ENCODE measurements around the gene FAM174C.

The FAM174C gene

GRCh38 chr19:1271528-1272422 is 3.6 kb upstream of the FAM174C start:
- no peak overlapping the region for H2BK12ac ChIP-seq (ENCODE audit: low read length)
- H2BK5ac ChIP-seq (ENCODE audit: low read depth, low read length, poor library complexity), result no peak overlapping the region
- no peak overlapping the region for H3K18ac ChIP-seq (ENCODE audit: low read length)
- no peak overlapping the region for H4K8ac ChIP-seq (ENCODE audit: low read depth, low read length)
- H3K14ac ChIP-seq (ENCODE audit: low read length), result no peak overlapping the region
- H2BK120ac ChIP-seq (ENCODE audit: insufficient read depth, low read length, poor library complexity), result no peak overlapping the region
- H3K36me3 ChIP-seq (ENCODE audit: control insufficient read depth in 1 of 2, insufficient read depth in 2 of 2, low read length in 2 of 2), result peaks cover 42% of the 10 kb centered on the region in 2 experiments
- no peak overlapping the region for H3K27ac ChIP-seq (ENCODE audit: low read depth, low read length)
- peak overlapping the region; percentile 6 for H3K9ac ChIP-seq (ENCODE audit: low read length)
- no peak overlapping the region for H3K4me3 ChIP-seq (ENCODE audit: low read depth, low read length)
- no peak overlapping the region for H2AK5ac ChIP-seq (ENCODE audit: low read length)
- H3K23ac ChIP-seq (ENCODE audit: low read length), result no peak overlapping the region
- no peaks in the 10 kb centered on the region for H3K27me3 ChIP-seq (ENCODE audit: insufficient read depth, low read length)
- H3K4ac ChIP-seq (ENCODE audit: low read depth, low read length), result no peak overlapping the region
- no peak overlapping the region for H3K4me2 ChIP-seq (ENCODE audit: low read length)
- H3K9me3 ChIP-seq (ENCODE audit: insufficient read depth, low read depth, low read length), result no peaks in the 10 kb centered on the region
- DNase-seq, result no peak
- peaks cover 22% of the 10 kb centered on the region for H3K79me1 ChIP-seq (ENCODE audit: low read length)
- H2AFZ ChIP-seq (ENCODE audit: insufficient read depth, low read length, poor library complexity), result no peak overlapping the region
- no peak overlapping the region for H4K91ac ChIP-seq (ENCODE audit: low read depth, low read length)
- peak overlapping the region; percentile 8 for H4K12ac ChIP-seq (ENCODE audit: low read depth, low read length)
- peaks cover 23% of the 10 kb centered on the region for H3K79me2 ChIP-seq (ENCODE audit: control insufficient read depth, insufficient read depth, low read length, poor library complexity)
- no CpG with 5 or more reads among the region's 37 CpGs for WGBS (ENCODE audit: extremely low coverage, insufficient coverage, insufficient read length)
- H3K4me1 ChIP-seq (ENCODE audit: control insufficient read depth in 1 of 2, insufficient read depth in 2 of 2, low read length in 2 of 2), result peaks cover 31 to 34% of the 10 kb centered on the region in 2 experiments

DNA sequence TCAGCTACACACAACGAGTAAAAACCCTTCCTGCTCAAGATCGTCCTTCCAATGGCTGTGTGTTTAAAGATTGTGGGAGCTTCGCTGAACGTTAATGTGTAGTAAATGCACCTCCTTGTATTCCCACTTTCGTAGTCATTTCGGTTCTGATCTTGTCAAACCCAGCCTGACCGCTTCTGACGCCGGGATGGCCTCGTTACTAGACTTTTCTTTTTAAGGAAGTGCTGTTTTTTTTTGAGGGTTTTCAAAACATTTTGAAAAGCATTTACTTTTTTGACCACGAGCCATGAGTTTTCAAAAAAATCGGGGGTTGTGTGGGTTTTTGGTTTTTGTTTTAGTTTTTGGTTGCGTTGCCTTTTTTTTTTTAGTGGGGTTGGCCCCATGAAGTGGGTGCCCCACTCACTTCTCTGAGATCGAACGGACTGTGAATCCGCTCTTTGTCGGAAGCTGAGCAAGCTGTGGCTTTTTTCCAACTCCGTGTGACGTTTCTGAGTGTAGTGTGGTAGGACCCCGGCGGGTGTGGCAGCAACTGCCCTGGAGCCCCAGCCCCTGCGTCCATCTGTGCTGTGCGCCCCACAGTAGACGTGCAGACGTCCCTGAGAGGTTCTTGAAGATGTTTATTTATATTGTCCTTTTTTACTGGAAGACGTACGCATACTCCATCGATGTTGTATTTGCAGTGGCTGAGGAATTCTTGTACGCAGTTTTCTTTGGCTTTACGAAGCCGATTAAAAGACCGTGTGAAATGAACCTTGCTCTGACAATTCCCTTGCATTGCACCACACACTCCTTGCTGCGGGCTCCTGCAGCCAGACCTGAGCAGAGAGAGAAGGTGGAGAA is 2.7 kb upstream of the FAM174C start:
- Histone ChIP-seq H3K36me3 (ENCODE audit: control insufficient read depth in 1 of 2, insufficient read depth in 2 of 2, low read length in 2 of 2) (peaks cover 42% of the 10 kb centered on the region in 2 experiments), H3K4me2 (ENCODE audit: low read length) (no peak overlapping the region), H3K27me3 (ENCODE audit: insufficient read depth, low read length) (no peaks in the 10 kb centered on the region), H3K23ac (ENCODE audit: low read length) (no peak overlapping the region), H4K12ac (ENCODE audit: low read depth, low read length) (no peak overlapping the region), H2BK12ac (ENCODE audit: low read length) (no peak overlapping the region), H3K14ac (ENCODE audit: low read length) (no peak overlapping the region), H3K18ac (ENCODE audit: low read length) (no peak overlapping the region), H3K4me1 (ENCODE audit: control insufficient read depth in 1 of 2, insufficient read depth in 2 of 2, low read length in 2 of 2) (peaks cover 30 to 31% of the 10 kb centered on the region in 2 experiments), H3K79me2 (ENCODE audit: control insufficient read depth, insufficient read depth, low read length, poor library complexity) (peaks cover 23% of the 10 kb centered on the region), H3K9ac (ENCODE audit: low read length) (peak overlapping the region; percentile 6), H3K79me1 (ENCODE audit: low read length) (peaks cover 22% of the 10 kb centered on the region), H4K8ac (ENCODE audit: low read depth, low read length) (no peak overlapping the region), H2AFZ (ENCODE audit: insufficient read depth, low read length, poor library complexity) (no peak overlapping the region), H4K91ac (ENCODE audit: low read depth, low read length) (no peak overlapping the region), H3K4me3 (ENCODE audit: low read depth, low read length) (no peak overlapping the region), H2AK5ac (ENCODE audit: low read length) (no peak overlapping the region), H2BK5ac (ENCODE audit: low read depth, low read length, poor library complexity) (no peak overlapping the region), H3K4ac (ENCODE audit: low read depth, low read length) (no peak overlapping the region), H3K27ac (ENCODE audit: low read depth, low read length) (no peak overlapping the region), H2BK120ac (ENCODE audit: insufficient read depth, low read length, poor library complexity) (no peak overlapping the region), H3K9me3 (ENCODE audit: insufficient read depth, low read depth, low read length) (no peaks in the 10 kb centered on the region)
- DNase-seq, result no peak
- WGBS (ENCODE audit: extremely low coverage, insufficient coverage, insufficient read length), result no CpG with 5 or more reads among the region's 33 CpGs

DNA sequence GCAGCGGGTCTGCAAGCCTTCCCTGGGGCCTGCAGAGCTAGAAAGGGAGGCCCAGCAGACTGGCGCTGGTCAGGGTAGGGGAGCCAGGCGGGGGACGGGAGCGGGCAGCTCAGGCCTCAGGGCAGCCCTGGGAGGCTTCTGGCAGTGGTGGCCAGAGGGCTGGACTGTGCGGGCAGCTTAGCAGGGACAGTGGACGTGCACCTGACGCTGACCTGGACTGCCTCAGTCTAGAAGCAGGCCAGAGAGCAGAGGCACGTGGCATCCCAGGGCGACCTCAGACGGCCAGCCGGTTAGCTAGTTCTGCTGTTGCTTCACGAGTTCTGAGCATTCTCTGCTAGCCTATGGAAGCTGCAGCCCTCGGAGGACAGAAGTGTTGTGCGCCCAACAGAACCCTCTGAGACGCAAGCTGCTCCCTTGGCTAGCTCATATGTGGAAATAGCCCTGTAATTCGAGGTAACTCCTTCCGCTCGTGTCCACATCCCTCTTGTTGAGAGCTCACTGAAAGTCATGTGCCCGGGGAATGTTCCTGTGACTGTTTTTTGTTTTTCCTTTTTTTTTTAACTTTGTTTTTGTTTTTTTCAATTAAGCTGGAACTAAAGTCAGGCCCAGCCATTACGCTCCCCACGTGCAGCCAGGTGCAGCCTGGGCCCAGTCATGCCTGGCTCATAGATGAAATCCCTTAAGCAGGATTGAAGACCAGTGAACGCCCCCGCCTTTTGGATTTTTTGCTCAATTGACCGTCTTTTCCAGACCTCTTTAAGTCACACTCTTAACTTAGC is 1.9 kb upstream of the FAM174C start:
- Histone ChIP-seq H3K4me2 (ENCODE audit: low read length) (no peak overlapping the region), H2BK120ac (ENCODE audit: insufficient read depth, low read length, poor library complexity) (no peak overlapping the region), H3K27ac (ENCODE audit: low read depth, low read length) (no peak overlapping the region), H3K79me2 (ENCODE audit: control insufficient read depth, insufficient read depth, low read length, poor library complexity) (peaks cover 23% of the 10 kb centered on the region), H4K8ac (ENCODE audit: low read depth, low read length) (no peak overlapping the region), H3K18ac (ENCODE audit: low read length) (no peak overlapping the region), H3K36me3 (ENCODE audit: control insufficient read depth in 1 of 2, insufficient read depth in 2 of 2, low read length in 2 of 2) (peaks cover 42 to 43% of the 10 kb centered on the region in 2 experiments), H3K9ac (ENCODE audit: low read length) (no peak overlapping the region), H2BK12ac (ENCODE audit: low read length) (no peak overlapping the region), H3K4me1 (ENCODE audit: control insufficient read depth in 1 of 2, insufficient read depth in 2 of 2, low read length in 2 of 2) (peaks cover 27 to 31% of the 10 kb centered on the region in 2 experiments), H3K27me3 (ENCODE audit: insufficient read depth, low read length) (no peaks in the 10 kb centered on the region), H2AFZ (ENCODE audit: insufficient read depth, low read length, poor library complexity) (no peak overlapping the region), H2BK5ac (ENCODE audit: low read depth, low read length, poor library complexity) (no peak overlapping the region), H3K79me1 (ENCODE audit: low read length) (peaks cover 22% of the 10 kb centered on the region), H4K91ac (ENCODE audit: low read depth, low read length) (no peak overlapping the region), H2AK5ac (ENCODE audit: low read length) (no peak overlapping the region), H3K9me3 (ENCODE audit: insufficient read depth, low read depth, low read length) (no peaks in the 10 kb centered on the region), H4K12ac (ENCODE audit: low read depth, low read length) (no peak overlapping the region), H3K4ac (ENCODE audit: low read depth, low read length) (no peak overlapping the region), H3K23ac (ENCODE audit: low read length) (no peak overlapping the region), H3K4me3 (ENCODE audit: low read depth, low read length) (no peak overlapping the region), H3K14ac (ENCODE audit: low read length) (no peak overlapping the region)
- WGBS (ENCODE audit: extremely low coverage, insufficient coverage, insufficient read length), result no CpG with 5 or more reads among the region's 25 CpGs
- DNase-seq, result peak; percentile 70 to 77

Measured in trophoblast cell (in vitro differentiated cells and primary cell).